Stimulated activated CD8-positive, alpha-beta memory T cell treated with anti-CD3 and anti-CD28 coated beads, Interleukin-15, amount 100 ng/mL, for 1 hour (primary cell): ENCODE results near the gene GHITM.
"Not testable (repeated sequence)": the region's sequence is repeated elsewhere in the genome, so short reads cannot be mapped to it uniquely, and the experiment has no call there.

Experiments
- DNase-seq: peaks from one replicate; pipeline ENCODE4 v3.0.0-alpha.2; 2020; ENCODE audit warnings: low read depth

The GHITM gene

GRCh38 chr10:84139126-84140035 is at the start of gene GHITM:
GHITM (plus strand) TSS chr10:84139509; CDS start chr10:84141501, 1,992 bp downstream.
- peak; percentile 100 for DNase-seq

- no peak for DNase-seq
Measured at GRCh38 chr10:84095811-84096497, 43.4 kb upstream of the GHITM start.

- no peak for DNase-seq
Measured at GRCh38 chr10:84097787-84098353, 41.4 kb upstream of the GHITM start.

GRCh38 chr10:84098667-84099066 is 40.6 kb upstream of the GHITM start:
- DNase-seq: no peak

GRCh38 chr10:84101042-84101441 is 38.3 kb upstream of the GHITM start:
- no peak for DNase-seq

GRCh38 chr10:84108797-84109196 is 30.5 kb upstream of the GHITM start:
- no peak for DNase-seq

- not testable (repeated sequence) for DNase-seq
Measured at GRCh38 chr10:84109772-84110171, 29.5 kb upstream of the GHITM start.

- DNase-seq: not testable (repeated sequence)
Measured at GRCh38 chr10:84113468-84113867, 25.8 kb upstream of the GHITM start.

GRCh38 chr10:84114088-84114667 is 25.1 kb upstream of the GHITM start:
- no peak for DNase-seq

GRCh38 chr10:84117204-84117603 is 22.1 kb upstream of the GHITM start:
- DNase-seq: not testable (repeated sequence)

- DNase-seq: no peak
Measured at GRCh38 chr10:84117686-84118394, 21.5 kb upstream of the GHITM start.

- DNase-seq: no peak
Measured at GRCh38 chr10:84118395-84119006, 20.8 kb upstream of the GHITM start.

GRCh38 chr10:84123362-84123761 is 15.9 kb upstream of the GHITM start:
- DNase-seq: no peak

- DNase-seq: not testable (repeated sequence)
Measured at GRCh38 chr10:84125910-84126784, 13.2 kb upstream of the GHITM start.

- DNase-seq: no peak
Measured at GRCh38 chr10:84126785-84127167, 12.5 kb upstream of the GHITM start.

- no peak for DNase-seq
Measured at GRCh38 chr10:84135836-84136235, 3.5 kb upstream of the GHITM start.

- DNase-seq: no peak
Measured at GRCh38 chr10:84137811-84138210, 1.5 kb upstream of the GHITM start.

- no peak for DNase-seq
Measured at GRCh38 chr10:84138478-84139125, 707 bp upstream of the GHITM start.

- DNase-seq: no peak
Measured at GRCh38 chr10:84140036-84140379, 699 bp downstream of the GHITM start.

- DNase-seq: no peak
Measured at GRCh38 chr10:84147347-84147746, 8.0 kb downstream of the GHITM start.
